CD4-positive, alpha-beta T cell treated with Interleukin-17A for 4 hours (primary cell): ENCODE results near the gene IFRD1.

Experiments
- DNase-seq: peaks from one replicate; pipeline ENCODE4 v3.0.0-alpha.2; 2020; ENCODE audit warnings: mixed read lengths

The IFRD1 gene

DNA sequence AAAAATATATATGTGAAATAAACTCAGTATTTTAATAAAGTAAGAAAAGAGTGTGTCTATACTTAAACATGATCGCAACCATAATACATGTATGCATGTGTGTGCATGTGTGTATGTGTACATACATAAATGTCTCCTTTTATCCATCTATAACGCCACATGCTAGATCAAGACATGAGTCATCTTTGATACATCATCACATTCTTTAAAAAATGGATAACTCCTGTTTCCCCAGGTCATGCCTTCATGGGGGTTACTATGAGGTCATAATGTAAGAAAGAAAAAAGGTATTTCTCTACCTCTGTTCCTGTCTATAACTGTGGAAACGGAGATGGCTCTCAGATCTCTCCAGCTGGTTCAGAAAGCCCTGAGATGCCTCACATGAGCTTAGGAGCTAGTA lies 71.7 kb downstream of the IFRD1 start:
- no peak for DNase-seq

- DNase-seq: no peak
These were observed 73.6 kb downstream of the IFRD1 start for GRCh38 chr7:112523871-112524270.
